GM18873 (cell line): Measurements from ENCODE around the gene GNRHR.
A peak's percentile ranks its signal among the peaks of the same experiment; 100 is the strongest.

Experiments used
- ATAC-seq: cut with Tn5 transposase; IDR thresholded peaks from one replicate; pipeline ENCODE4 v1.9.1; 2021; ENCODE audit warnings: mild to moderate bottlenecking, moderate library complexity, moderate number of reproducible peaks; ENCODE audit not compliant: unreplicated experiment, low FRiP score

The GNRHR gene

GRCh38 chr4:67701517-67701850 is 52.7 kb downstream of the GNRHR start:
- peak; percentile 0 for ATAC-seq

DNA sequence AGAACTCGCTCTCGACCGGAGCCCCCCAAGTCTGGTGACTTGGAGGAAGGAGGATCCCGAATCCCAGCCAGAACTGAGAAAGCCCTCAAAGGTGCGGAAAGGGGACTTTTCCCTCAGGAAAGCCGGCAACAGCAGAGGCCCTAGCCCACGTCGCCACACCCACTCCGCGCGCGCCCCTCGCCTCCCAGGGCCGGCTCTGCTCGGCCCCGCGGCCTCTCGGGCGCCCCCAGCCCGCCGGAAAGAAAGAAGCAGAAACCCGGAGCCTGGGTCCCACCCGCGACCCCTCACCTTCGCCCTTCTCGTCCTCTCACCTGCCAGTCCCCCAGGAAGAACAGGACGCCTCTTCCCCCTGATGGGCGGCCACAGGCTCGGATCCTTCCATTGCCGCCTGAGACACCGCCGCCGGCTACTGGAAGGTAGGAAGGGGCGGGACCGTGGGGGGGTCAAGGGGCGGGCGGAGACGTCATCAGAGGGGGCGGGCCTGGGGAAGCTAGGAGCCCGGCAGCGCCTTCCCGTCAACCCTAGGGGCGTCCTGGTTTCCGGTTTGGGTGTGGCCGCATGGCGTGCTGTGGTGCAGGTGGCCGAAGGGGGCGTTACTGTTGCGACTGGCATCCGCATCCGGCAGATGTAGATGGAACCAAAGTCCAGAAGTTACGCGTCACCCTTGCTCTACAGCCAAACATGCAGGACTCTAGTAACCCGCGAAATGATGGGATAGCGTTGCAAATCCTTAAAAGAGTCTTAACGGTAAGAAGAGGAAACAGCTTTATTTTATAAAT is 53.3 kb downstream of the GNRHR start, which contains the start of gene UBA6:
UBA6 (minus strand) TSS at position 418 of the 779 bp plus-strand sequence; CDS start at position 382, 36 bp downstream.
- ATAC-seq = peak; percentile 96

DNA sequence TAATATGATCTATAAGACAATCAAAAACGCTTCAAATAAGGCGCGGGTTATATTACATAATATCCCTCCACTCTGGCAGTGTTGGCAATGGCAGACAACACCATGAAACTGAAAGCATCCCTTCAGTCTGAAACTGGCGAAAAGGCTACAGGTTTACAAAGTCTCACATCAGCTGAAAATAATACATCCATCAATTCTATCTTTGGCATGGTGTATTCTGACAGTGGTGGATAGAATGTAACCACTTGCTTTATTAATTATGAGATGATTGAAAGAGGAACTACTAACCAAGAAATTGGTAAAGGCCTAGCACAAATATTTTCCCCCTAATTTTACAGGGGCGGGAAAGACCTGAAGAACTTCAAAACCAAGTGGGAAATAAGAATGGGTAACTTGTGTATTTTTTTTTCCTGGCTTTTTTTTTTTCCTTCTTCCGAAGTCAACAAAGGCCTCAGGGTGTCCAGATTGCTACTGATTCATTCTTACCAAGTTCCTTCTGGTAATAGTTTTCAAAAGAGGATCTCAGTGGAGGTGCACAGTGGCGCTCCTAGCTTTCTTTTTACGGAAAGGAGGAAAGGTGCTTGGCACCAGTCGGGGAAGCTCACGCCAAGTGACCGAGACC is 54.0 kb downstream of the GNRHR start:
- peak; percentile 36 for ATAC-seq

DNA sequence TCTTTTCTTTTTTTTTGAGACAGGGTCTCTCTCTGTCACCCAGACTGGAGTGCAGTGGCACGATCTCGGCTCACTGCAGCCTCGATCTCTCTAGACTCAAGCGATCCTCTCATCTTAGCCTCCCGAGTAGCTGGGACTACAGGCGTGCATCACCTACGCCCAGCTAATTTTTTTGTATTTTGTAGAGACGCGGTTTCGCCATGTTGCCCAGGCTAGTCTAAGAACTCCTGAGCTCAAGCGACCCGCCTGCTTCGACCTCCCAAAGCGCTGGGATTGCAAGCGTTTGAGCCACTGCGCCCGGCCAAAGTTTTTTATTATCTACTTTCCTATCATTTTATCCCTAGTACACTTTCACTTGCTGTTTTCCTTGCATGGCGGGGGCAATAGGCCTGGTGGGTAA is 54.6 kb downstream of the GNRHR start:
- no peak for ATAC-seq

GRCh38 chr4:67697860-67698687 is 56.1 kb downstream of the GNRHR start:
- ATAC-seq = no peak

GRCh38 chr4:67696061-67696460 is 58.1 kb downstream of the GNRHR start:
- no peak for ATAC-seq

DNA sequence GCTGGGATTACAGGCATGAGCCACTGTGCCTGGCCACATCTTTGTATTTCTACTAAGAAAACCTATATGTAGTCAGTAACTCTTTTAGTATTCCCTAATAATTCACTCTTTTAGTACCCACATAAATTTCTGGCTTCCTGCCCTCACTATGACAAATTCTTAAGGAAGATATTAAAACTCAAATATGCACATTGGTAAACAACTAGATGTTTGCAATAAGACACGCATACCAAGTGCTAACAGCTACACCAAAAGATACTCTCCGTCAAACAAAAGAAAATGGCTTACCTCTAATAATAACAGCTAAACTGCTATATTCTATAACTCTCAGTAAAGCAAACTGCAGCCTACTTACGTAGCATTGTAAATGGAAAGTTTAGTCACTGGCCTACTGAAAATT is 59.5 kb downstream of the GNRHR start:
- no peak for ATAC-seq

- no peak for ATAC-seq
Measured at GRCh38 chr4:67691328-67691727, 62.9 kb downstream of the GNRHR start.
